Left lung (tissue), 10 donors: ENCODE measurements around the gene BPIFB2. TPM values are rescaled to one million over a fixed set of nuclear protein-coding genes. Genes with fewer than 3 reads are reported as not detected.
"Not testable (repeated sequence)": the region's sequence is repeated elsewhere in the genome, so short reads cannot be mapped to it uniquely, and the experiment has no call there.

Source experiments
- ATAC-seq: fragments of 200-7000 bp; cut with Tn5 transposase; one replicate; pipeline ENCODE4 v1.9.1; 2020; ENCODE audit warnings: moderate library complexity
- DNase-seq, 4 donors: peaks; one replicate each; pipeline ENCODE4 v3.0.0-alpha.2; 2013 to 2020
- H3K27ac ChIP-seq, 2 donors: fragments of 200-600 bp; sonication (generic) in 1 of 2; one replicate each; pipeline versions ENCODE4 v1.5.0 to v1.8.0; 2020 to 2021
- H3K27me3 ChIP-seq, 2 donors: fragments of 200-600 bp; sonication (generic) in 1 of 2; one replicate each; pipeline versions ENCODE4 v1.5.0 to v1.8.0; 2020 to 2021
- H3K36me3 ChIP-seq, 2 donors: fragments of 200-600 bp; sonication (generic) in 1 of 2; one replicate each; pipeline versions ENCODE4 v1.5.0 to v1.8.0; 2020 to 2021
- H3K4me1 ChIP-seq, 2 donors: fragments of 200-600 bp; one replicate each; pipeline ENCODE4 v1.8.0; 2021
- H3K4me3 ChIP-seq, 2 donors: fragments of 200-600 bp; sonication (generic) in 1 of 2; one replicate each; pipeline versions ENCODE4 v1.5.0 to v1.8.0; 2020 to 2021; ENCODE audit warnings: mild to moderate bottlenecking in 1 of 2
- H3K9me3 ChIP-seq, 2 donors: fragments of 200-600 bp; sonication (generic) in 1 of 2; one replicate each; pipeline versions ENCODE4 v1.5.0 to v1.8.0; 2020 to 2021
- intact Hi-C, 2 donors: fragments of 100-400 bp; cut with DNase I; formaldehyde crosslinking; loops; one replicate each; pipeline versions ENCODE4 v1.11.2 to v1.14.2; 2022
- polyA plus RNA-seq, 6 donors: library from polyadenylated mRNA; unstranded; fragments of 120-200 nt; gene quantifications; one replicate each; pipeline ENCODE4 v1.2.1, GENCODE V29; 2013; ENCODE audit not compliant: insufficient read length in 6 of 6
- total RNA-seq, 2 donors: library from RNA; stranded (reverse); fragmentation: NEBNext Ultra II Directional; extraction: Animal tissue kit (Norgen Biotek cat#: 25700); gene quantifications; one replicate each; pipeline ENCODE4 v1.2.1, GENCODE V29; 2021
- TF ChIP-seq, protein P1 (sequence below), 2 donors: fragments of 200-600 bp; sonication (generic) in 1 of 2; IDR thresholded peaks; one replicate each; pipeline versions ENCODE4 v1.5.0 to v1.8.0; 2021; ENCODE audit warnings: antibody characterized with exemption in 2 of 2
- donor health status: DM: no; HTN: yes; CAD: no.
- donor health status: DM: no; HTN: no; CAD: no.

BPIFB2 gene
- total and polyA plus RNA-seq, 8 donors, result 0.65 TPM; not detected in 7

DNA sequence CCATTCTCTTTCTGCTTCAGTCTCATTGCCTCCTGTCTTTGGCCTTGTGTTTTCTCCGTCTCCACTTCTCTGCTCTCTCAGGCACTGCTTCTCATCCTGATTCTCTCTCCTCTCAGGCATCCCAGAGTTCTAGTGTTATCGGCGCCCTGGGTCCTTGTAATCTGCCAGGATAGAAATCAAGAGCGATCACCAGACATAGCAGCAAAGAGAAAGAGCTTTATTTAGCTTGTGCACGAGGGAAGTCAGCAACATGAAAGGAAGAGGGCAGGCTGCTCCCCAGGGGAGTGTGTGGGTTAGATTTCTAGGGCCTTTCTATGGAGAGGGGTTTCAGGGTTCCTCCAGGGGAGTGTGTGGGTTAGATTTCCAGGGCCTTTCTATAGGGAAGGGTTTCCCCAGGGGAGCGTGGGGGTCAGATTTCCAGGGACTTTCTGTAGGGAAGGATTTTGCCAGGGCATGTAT, 35.8 kb upstream of the BPIFB2 start:
- no peaks in the 10 kb centered on the region for H3K9me3 ChIP-seq
- DNase-seq, result no peak
- TF ChIP-seq, protein P1, sequence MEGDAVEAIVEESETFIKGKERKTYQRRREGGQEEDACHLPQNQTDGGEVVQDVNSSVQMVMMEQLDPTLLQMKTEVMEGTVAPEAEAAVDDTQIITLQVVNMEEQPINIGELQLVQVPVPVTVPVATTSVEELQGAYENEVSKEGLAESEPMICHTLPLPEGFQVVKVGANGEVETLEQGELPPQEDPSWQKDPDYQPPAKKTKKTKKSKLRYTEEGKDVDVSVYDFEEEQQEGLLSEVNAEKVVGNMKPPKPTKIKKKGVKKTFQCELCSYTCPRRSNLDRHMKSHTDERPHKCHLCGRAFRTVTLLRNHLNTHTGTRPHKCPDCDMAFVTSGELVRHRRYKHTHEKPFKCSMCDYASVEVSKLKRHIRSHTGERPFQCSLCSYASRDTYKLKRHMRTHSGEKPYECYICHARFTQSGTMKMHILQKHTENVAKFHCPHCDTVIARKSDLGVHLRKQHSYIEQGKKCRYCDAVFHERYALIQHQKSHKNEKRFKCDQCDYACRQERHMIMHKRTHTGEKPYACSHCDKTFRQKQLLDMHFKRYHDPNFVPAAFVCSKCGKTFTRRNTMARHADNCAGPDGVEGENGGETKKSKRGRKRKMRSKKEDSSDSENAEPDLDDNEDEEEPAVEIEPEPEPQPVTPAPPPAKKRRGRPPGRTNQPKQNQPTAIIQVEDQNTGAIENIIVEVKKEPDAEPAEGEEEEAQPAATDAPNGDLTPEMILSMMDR (IDR thresholded peaks at IDR 0.05), result no peak
- H3K27me3 ChIP-seq, result no peaks in the 10 kb centered on the region
- no peaks in the 10 kb centered on the region for H3K36me3 ChIP-seq
- H3K4me1 ChIP-seq, result peaks cover 0 to 8% of the 10 kb centered on the region in 2 donors
- H3K27ac ChIP-seq, result peak overlapping the region in 1 of 2 donors; percentile 16
- H3K4me3 ChIP-seq, result no peak overlapping the region
- ATAC-seq, result no peak
- intact Hi-C loops, result no loop called here

DNA sequence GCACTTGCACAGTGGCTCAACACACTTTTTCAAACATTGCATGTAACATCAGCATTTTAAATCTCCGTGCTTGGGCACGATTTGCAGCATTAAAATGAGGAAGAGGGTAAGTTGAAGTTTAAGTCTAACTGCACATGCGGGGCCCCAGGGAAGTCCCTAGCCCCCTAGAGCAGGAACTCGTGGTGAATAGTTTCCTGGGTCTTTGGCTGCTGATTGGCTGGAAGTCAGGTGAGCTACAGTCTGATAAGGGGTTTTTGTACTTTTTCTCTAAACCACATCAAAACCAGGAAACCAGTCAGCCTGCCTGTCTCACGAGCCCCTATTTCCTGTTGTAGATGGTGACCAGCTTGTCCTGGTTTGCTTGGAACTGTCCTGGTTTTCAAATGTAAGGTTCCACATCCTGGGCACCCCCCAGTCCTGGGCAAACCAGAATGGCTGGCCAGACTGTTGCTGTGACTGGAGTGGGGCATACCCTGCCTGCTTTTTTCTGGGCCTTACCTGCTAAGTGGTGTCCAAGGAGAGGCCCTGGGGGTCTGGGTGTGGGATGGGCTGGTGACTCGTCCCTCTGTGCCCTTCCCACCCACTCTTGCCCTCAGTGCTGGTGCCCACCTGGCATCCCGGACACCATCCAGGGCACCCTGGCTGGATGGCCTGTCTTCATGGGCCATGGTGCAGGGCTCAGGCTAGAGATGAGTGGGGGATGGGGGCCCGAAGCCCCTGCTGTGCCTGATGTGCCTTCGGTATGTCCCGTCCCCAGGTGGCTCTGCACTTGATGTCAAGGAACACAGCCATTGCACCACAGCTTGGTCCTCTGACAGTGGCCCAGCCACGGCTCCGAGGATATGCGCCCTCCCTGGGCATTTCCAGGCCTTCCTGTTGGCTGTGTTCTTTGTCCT, 35.1 kb upstream of the BPIFB2 start:
- H3K4me3 ChIP-seq, result no peak overlapping the region
- H3K4me1 ChIP-seq, result peaks cover 0 to 8% of the 10 kb centered on the region in 2 donors
- intact Hi-C loops, result no loop called here
- TF ChIP-seq, protein P1 (IDR thresholded peaks at IDR 0.05), result no peak
- peak overlapping the region in 1 of 2 donors; percentile 24 for H3K27ac ChIP-seq
- no peaks in the 10 kb centered on the region for H3K36me3 ChIP-seq
- no peaks in the 10 kb centered on the region for H3K9me3 ChIP-seq
- H3K27me3 ChIP-seq, result no peaks in the 10 kb centered on the region
- DNase-seq (no peak), ATAC-seq (peak; percentile 37)

DNA sequence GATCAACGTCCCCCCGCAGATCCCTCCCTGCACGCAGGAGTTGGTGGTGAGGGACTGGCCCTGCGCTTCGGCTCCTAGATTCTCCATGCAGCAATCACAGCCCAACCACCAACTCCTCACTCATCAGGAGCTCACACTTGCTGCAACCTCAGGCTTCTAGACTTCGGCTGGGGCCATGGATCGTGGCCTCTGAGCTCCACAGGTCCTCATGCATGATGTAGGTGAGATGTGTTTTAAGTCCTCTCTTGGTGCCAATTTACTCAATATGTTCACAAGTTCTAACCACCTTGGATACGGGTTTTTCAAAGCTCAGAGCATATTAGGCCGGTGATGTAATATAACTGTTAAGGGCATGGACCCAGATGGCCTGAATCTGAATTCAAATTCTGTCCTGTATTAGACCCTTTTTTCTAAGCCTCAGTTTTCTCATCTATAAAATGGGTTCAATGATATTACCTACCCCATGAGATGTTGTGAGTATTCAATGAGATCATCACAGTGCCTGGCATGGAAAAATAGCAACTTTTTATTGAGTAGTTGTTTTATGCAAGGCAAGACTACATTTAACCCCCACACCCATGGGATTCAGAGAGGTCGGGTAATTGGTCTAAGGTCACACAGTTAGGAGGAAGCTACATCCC, 34.3 kb upstream of the BPIFB2 start:
- TF ChIP-seq, protein P1 (IDR thresholded peaks at IDR 0.05), result no peak
- ATAC-seq, result no peak
- H3K9me3 ChIP-seq, result no peaks in the 10 kb centered on the region
- no peaks in the 10 kb centered on the region for H3K36me3 ChIP-seq
- intact Hi-C loops, result no loop called here
- no peak overlapping the region for H3K4me3 ChIP-seq
- no peak overlapping the region for H3K27ac ChIP-seq
- H3K4me1 ChIP-seq, result peaks cover 0 to 8% of the 10 kb centered on the region in 2 donors
- DNase-seq, result no peak
- H3K27me3 ChIP-seq, result no peaks in the 10 kb centered on the region

DNA sequence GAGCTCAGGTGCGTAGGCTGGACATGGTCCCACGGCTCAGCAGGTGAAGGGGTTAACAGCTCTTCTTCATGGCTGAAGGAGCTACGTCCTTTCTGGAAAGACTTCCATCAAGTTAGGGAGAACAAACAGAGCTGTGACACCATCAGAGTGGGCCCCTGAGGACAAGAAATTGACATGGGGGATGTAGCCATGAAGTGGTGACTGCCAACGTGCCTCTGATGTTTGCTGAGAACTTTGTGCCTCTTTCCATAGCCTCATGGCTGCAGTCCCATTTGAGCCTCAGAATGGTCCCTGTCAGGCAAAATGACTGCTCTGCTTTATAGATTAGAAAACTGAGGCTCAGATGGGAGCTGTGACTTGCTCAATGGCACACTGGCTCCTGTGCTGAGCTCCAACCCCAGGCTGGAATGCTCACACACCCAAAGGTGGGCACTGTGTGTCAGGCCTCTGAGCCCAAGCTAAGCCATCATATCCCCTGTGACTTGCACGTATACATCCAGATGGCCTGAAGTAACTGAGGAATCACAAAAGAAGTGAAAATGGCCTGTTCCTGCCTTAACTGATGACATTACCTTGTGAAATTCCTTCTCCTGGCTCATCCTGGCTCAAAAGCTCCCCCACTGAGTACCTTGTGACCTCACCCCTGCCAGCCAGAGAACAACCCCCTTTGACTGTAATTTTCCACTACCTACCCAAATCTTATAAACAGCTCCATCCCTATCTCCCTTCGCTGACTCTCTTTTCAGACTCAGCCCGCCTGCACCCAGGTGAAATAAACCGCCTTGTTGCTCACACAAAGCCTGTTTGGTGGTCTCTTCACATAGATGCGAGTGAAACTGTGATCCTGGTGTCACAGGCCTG, 33.1 kb upstream of the BPIFB2 start:
- H3K27me3 ChIP-seq, ATAC-seq, H3K9me3 ChIP-seq, intact Hi-C loops, H3K4me1 ChIP-seq, DNase-seq, H3K27ac ChIP-seq, H3K36me3 ChIP-seq, H3K4me3 ChIP-seq: not testable (repeated sequence)

DNA sequence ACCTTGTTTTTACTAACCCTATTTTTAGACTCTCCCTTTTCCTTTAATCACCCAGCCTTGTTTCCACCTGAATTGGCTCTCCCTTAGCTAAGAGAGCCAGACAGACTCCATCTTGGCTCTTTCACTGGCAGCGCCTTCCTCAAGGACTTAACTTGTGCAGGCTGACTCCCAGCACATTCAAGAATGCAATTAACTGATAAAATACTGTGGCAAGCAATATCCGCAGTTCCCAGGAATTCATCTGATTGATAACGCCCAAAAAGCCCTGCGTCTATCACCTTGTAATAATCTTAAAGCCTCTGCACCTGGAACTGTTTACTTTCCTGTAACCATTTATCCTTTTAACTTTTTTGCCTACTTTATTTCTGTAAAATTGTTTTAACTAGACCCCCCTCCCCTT, 32.4 kb upstream of the BPIFB2 start:
- H3K27ac ChIP-seq, H3K36me3 ChIP-seq, DNase-seq, H3K9me3 ChIP-seq, H3K4me1 ChIP-seq, ATAC-seq, H3K27me3 ChIP-seq, H3K4me3 ChIP-seq, intact Hi-C loops: not testable (repeated sequence)
